Inflammatory macrophage treated with lipopolysaccharide for 1 hour (primary cell): ENCODE data around the gene TXNDC16.

Source experiments
- DNase-seq, 2 donors: peaks; one replicate each; pipeline ENCODE4 v3.0.0-alpha.2; 2020 to 2022

TXNDC16 gene

GRCh38 chr14:52446355-52446754 is 106.0 kb downstream of the TXNDC16 start:
- DNase-seq = no peak

- no peak for DNase-seq
Observed at GRCh38 chr14:52443506-52443905, 108.8 kb downstream of the TXNDC16 start.

- no peak for DNase-seq
Observed at GRCh38 chr14:52442602-52443001, 109.7 kb downstream of the TXNDC16 start.

- no peak for DNase-seq
Observed at GRCh38 chr14:52442166-52442565, 110.1 kb downstream of the TXNDC16 start.

- no peak for DNase-seq
Observed at GRCh38 chr14:52439476-52439875, 112.8 kb downstream of the TXNDC16 start.

- DNase-seq = no peak
Observed at GRCh38 chr14:52434955-52435354, 117.3 kb downstream of the TXNDC16 start.

- no peak for DNase-seq
Observed at GRCh38 chr14:52430474-52430873, 121.8 kb downstream of the TXNDC16 start.

- no peak for DNase-seq
Observed at GRCh38 chr14:52429451-52429850, 122.9 kb downstream of the TXNDC16 start.

DNA sequence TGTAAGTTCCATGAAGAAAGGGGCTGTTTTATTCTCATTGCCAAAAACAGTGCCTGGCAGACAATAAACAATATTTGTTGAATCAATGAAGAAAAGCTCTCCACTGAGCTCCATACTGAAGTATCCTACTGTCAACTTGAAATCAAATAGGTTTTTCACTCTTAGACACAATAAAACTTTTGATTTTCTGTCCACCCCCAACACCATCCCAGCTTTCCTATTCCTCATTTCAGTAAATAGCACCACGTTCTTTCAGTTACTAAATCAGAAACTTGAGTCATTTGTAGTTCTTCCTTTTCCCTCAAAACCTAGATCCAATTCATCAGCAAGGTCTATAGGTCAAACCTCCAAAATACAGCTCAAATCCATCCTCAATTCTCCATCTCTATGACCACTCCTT is 124.8 kb downstream of the TXNDC16 start:
- DNase-seq = no peak

GRCh38 chr14:52422650-52423356 is 129.5 kb downstream of the TXNDC16 start:
- DNase-seq = no peak

- DNase-seq = no peak
Observed at GRCh38 chr14:52417139-52417538, 135.2 kb downstream of the TXNDC16 start.

GRCh38 chr14:52413729-52414408 is 138.4 kb downstream of the TXNDC16 start:
- DNase-seq = no peak

- no peak for DNase-seq
Observed at GRCh38 chr14:52412426-52412825, 139.9 kb downstream of the TXNDC16 start.

DNA sequence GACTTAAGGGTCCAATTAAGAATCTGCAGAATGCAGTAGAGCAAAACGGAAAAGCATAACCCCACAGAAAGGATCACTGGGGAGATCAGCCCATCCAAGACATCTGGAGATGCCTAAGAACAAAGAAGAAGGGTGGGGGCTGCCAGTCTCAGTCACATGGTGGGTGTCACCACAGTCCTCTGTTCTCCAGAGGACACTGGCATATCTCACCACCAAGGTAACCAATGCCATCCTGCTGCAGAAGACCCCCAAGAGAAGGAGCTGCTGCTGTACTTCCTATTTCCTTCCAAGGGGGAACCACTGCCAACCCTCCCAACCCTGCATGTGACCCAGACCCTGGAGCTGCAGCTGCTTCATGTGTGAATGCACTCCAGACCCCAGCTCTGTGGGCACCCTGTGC is 147.0 kb downstream of the TXNDC16 start:
- DNase-seq = no peak

DNA sequence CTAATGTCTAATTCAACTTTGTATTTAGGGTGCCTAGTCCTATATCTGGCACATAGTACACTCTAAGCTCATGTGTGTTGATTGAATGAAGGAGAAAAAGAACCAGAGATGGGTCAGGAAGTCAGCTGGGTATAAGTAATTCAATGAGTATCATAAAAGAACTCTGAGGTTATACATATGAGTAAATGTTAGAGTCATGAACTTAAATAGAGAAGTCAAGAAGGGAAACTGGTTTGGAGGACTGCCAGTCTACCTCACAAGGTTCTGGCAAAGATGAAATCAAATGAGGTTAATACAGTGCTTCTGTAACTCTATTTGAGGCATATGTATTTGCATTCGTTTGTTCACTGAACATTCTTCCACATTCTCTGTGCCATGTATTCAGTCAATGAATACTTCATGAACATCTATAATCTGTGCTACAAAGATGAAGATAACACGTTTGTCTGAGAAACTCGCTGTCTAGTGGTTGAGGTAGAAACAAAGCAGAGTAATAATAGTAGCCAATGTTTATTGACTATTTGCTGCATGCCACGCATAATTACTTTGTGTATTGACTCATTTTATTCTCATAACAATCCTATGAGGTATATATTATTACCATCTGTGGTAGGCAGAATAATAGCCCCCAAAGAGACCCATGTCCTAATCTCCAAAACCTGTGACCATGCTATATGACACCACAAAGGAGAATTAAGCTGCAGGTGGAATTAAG is 149.3 kb downstream of the TXNDC16 start:
- DNase-seq = peak; percentile 57 to 60

DNA sequence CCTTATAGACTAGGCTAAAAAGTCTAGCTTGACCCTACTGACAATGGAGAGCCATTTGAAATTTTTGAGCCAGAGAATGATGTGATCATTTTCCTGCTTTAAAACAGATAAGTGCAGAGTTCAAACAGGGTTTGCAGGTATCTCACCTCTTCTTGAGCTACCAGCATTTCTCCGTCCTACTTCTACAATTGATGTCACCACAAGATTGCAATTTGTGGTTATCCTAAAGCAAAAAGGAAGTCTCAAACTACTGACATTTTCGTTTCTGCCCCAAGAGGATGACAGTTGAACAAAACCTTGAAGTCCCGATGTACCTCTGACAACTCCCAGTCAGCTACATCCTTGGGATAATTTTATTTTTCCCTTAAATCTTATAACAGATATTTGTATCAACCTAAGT is 151.5 kb downstream of the TXNDC16 start:
- DNase-seq = peak in 1 of 2 donors; percentile 35

DNA sequence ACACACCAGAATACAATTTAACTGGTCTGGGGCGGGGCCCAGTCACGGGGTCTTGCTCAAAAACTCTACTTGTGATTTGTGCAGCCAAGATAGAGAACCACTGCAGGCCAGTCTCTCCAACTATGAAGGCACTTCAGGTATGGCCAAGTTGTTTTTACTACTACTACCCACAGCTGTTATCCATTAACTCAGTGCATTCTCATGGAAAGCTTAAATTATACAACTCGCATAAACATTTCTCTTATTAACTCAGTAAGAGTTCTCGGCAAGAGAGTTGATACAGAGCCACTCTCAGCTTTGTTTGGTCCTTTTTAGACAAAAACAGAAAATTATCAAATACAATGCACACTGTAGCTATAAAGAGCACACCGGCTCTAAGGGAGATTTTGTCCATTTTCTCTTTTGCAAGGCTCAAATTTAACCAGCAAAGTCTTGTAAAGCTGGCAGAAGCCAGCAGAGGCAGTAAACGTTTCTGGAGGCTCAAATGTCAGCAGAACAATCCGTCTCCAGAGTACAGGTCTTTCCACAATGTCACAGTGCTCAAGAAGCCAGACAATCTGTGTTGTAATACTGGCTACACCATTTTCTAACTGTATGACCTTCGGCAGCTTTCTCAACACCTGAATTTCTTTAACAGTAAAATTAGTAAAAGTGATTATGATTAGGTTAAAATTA is 152.2 kb downstream of the TXNDC16 start:
- no peak for DNase-seq

GRCh38 chr14:52399104-52399503 is 153.2 kb downstream of the TXNDC16 start:
- DNase-seq = no peak

GRCh38 chr14:52397844-52398243 is 154.5 kb downstream of the TXNDC16 start:
- no peak for DNase-seq

- peak; percentile 64 to 72 for DNase-seq
Observed at GRCh38 chr14:52395728-52396127, 156.6 kb downstream of the TXNDC16 start.

DNA sequence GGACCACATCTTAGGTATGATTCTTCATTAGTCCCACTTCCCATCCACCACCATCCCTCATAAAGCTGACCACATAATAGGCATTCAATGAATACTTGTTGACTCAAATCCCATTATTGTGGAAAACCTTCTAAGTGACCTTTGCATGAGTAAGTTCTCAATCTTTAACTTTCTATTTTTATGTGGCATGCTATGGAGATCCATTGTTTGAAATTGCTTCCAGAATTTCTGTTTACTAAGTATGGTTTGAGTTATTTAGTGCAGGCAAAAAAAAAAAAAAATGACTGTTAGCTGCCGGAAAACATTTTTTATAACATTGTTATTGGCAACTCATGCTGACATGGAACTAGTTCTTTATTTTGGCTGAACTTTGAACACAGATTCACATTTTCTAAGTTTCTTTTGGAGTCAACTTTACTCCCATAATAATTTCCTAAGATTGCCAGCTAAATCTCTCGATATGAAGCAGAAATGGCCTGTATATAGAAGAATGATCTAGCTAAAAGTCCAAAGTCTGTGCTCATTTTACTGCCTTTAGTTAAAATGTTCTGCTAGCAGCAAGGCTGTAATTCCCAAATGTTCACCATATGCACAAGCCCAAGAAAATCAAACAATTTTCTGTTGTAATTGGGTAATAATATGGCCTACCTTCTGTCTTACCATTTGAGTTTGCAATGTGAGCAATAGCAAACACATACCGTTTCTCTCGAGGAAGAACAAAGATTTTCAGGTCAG is 160.3 kb downstream of the TXNDC16 start:
- DNase-seq = no peak
